Nephron progenitor cell (in vitro differentiated cells): ENCODE results near the gene SLC25A45.
"Not testable (repeated sequence)": the region's sequence is repeated elsewhere in the genome, so short reads cannot be mapped to it uniquely, and the experiment has no call there.

Source experiments
- DNase-seq: peaks from one replicate; pipeline ENCODE4 v3.0.0; 2021
- H3K27ac Mint-ChIP-seq: 2 replicates; pipeline ENCODE4 v1.8.0; 2021; ENCODE audit warnings: mild to moderate bottlenecking, moderate library complexity, mixed read lengths
- H3K27me3 Mint-ChIP-seq: 2 replicates; pipeline ENCODE4 v1.8.0; 2021; ENCODE audit warnings: mild to moderate bottlenecking, low read depth, mixed read lengths; ENCODE audit not compliant: poor library complexity
- H3K36me3 Mint-ChIP-seq: 2 replicates; pipeline ENCODE4 v1.8.0; 2021; ENCODE audit warnings: low read depth, mixed read lengths
- H3K4me1 Mint-ChIP-seq: 2 replicates; pipeline ENCODE4 v1.8.0; 2021; ENCODE audit warnings: mixed read lengths
- H3K4me3 Mint-ChIP-seq: 2 replicates; pipeline ENCODE4 v1.8.0; 2021; ENCODE audit warnings: mild to moderate bottlenecking, moderate library complexity, mixed read lengths
- H3K9me3 Mint-ChIP-seq: 2 replicates; pipeline ENCODE4 v1.8.0; 2021; ENCODE audit warnings: mild to moderate bottlenecking, moderate library complexity, mixed read lengths
- CTCF ChIP-seq: fragments of 200-600 bp; sonication (generic); IDR thresholded peaks from 2 replicates; pipeline ENCODE4 v1.5.0; 2021; ENCODE audit warnings: antibody characterized with exemption

The SLC25A45 gene

GRCh38 chr11:65352783-65353182, 29.7 kb downstream of the SLC25A45 start:
- Mint-ChIP-seq H3K4me1 (peaks cover 33% of the 10 kb centered on the region), H3K27ac (no peak overlapping the region), H3K36me3 (peaks cover 29% of the 10 kb centered on the region), H3K9me3 (no peaks in the 10 kb centered on the region), H3K27me3 (peaks cover 31% of the 10 kb centered on the region), H3K4me3 (no peak overlapping the region)
- TF ChIP-seq CTCF = peak; percentile 20
- no peak for DNase-seq

GRCh38 chr11:65351511-65351910, 30.9 kb downstream of the SLC25A45 start:
- Mint-ChIP-seq H3K27me3 (peaks cover 18% of the 10 kb centered on the region), H3K4me3 (no peak overlapping the region), H3K4me1 (peaks cover 21% of the 10 kb centered on the region), H3K27ac (no peak overlapping the region), H3K36me3 (peaks cover 32% of the 10 kb centered on the region), H3K9me3 (no peaks in the 10 kb centered on the region)
- no peak for DNase-seq
- TF ChIP-seq CTCF = no peak

- Mint-ChIP-seq H3K36me3 (peaks cover 48% of the 10 kb centered on the region), H3K27ac (no peak overlapping the region), H3K9me3 (no peaks in the 10 kb centered on the region), H3K4me1 (peaks cover 6% of the 10 kb centered on the region), H3K27me3 (peaks cover 4% of the 10 kb centered on the region), H3K4me3 (no peak overlapping the region)
- no peak for TF ChIP-seq CTCF
- no peak for DNase-seq
Observed at GRCh38 chr11:65341856-65342255, 40.6 kb downstream of the SLC25A45 start.

- H3K27me3 Mint-ChIP-seq = peaks cover 4% of the 10 kb centered on the region
- TF ChIP-seq CTCF = no peak
- no peak for DNase-seq
- H3K27ac Mint-ChIP-seq = no peak overlapping the region
- H3K4me3 Mint-ChIP-seq = no peak overlapping the region
- peaks cover 38% of the 10 kb centered on the region for H3K36me3 Mint-ChIP-seq
- peaks cover 12% of the 10 kb centered on the region for H3K4me1 Mint-ChIP-seq
- no peaks in the 10 kb centered on the region for H3K9me3 Mint-ChIP-seq
Observed at GRCh38 chr11:65340226-65340625, 42.2 kb downstream of the SLC25A45 start.

GRCh38 chr11:65338676-65339075, 43.8 kb downstream of the SLC25A45 start:
- Mint-ChIP-seq H3K27me3 (peaks cover 4% of the 10 kb centered on the region), H3K4me3 (no peak overlapping the region), H3K27ac (peak overlapping the region; percentile 26), H3K9me3 (no peaks in the 10 kb centered on the region), H3K4me1 (peaks cover 22% of the 10 kb centered on the region), H3K36me3 (peaks cover 27% of the 10 kb centered on the region)
- TF ChIP-seq CTCF = no peak
- no peak for DNase-seq

- H3K36me3 Mint-ChIP-seq = peaks cover 8% of the 10 kb centered on the region
- H3K27me3 Mint-ChIP-seq = peaks cover 5% of the 10 kb centered on the region
- no peaks in the 10 kb centered on the region for H3K9me3 Mint-ChIP-seq
- H3K4me1 Mint-ChIP-seq = peaks cover 25% of the 10 kb centered on the region
- TF ChIP-seq CTCF = no peak
- H3K27ac Mint-ChIP-seq = peak overlapping the region; percentile 66
- peak overlapping the region; percentile 93 for H3K4me3 Mint-ChIP-seq
- DNase-seq = no peak
Observed at GRCh38 chr11:65334696-65335295, 47.6 kb downstream of the SLC25A45 start.

- H3K27me3 Mint-ChIP-seq, H3K27ac Mint-ChIP-seq, H3K4me3 Mint-ChIP-seq, DNase-seq, H3K36me3 Mint-ChIP-seq, H3K9me3 Mint-ChIP-seq: not testable (repeated sequence)
- peaks cover 21% of the 10 kb centered on the region for H3K4me1 Mint-ChIP-seq
Observed at GRCh38 chr11:65332591-65332990, 49.9 kb downstream of the SLC25A45 start.
